SU-DHL-6 (cell line): ENCODE measurements around the gene SLC39A1.

Experiments used
- EZH2phosphoT487 ChIP-seq: fragments of 200-600 bp; sonication (generic), shearing (Covaris generic); conservative IDR thresholded peaks from 2 replicates; pipeline ENCODE4 v1.6.1; 2018; ENCODE audit warnings: mild to moderate bottlenecking, antibody characterized with exemption, low read length, moderate library complexity, mixed read lengths
- TF ChIP-seq, protein P1 (sequence below): fragments of 200-600 bp; sonication (generic); IDR thresholded peaks from one replicate; pipeline ENCODE4 v1.5.1; 2017; ENCODE audit warnings: antibody characterized with exemption, mild to moderate bottlenecking, low read length, moderate library complexity; ENCODE audit not compliant: insufficient read depth, poor library complexity, severe bottlenecking

DNA sequence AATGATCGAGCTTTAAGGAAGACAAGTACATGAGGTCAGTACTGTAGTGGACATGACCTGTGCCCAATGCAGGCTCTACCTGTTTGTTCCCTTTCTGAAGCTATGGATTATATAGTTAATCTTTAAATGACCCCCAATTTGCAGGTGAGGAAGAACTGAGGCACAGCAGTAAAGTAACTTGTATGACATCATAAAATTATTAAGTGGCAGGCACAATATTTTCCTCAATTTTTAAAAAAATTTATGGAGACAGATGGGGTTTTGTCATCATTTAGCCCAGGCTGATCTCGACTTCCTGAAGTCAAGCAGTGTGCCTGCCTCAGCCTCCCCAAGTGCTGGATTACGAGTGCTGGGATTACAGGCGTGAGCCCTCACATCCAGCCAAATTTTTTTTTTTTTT lies 36.9 kb downstream of the SLC39A1 start:
- TF ChIP-seq, protein P1, sequence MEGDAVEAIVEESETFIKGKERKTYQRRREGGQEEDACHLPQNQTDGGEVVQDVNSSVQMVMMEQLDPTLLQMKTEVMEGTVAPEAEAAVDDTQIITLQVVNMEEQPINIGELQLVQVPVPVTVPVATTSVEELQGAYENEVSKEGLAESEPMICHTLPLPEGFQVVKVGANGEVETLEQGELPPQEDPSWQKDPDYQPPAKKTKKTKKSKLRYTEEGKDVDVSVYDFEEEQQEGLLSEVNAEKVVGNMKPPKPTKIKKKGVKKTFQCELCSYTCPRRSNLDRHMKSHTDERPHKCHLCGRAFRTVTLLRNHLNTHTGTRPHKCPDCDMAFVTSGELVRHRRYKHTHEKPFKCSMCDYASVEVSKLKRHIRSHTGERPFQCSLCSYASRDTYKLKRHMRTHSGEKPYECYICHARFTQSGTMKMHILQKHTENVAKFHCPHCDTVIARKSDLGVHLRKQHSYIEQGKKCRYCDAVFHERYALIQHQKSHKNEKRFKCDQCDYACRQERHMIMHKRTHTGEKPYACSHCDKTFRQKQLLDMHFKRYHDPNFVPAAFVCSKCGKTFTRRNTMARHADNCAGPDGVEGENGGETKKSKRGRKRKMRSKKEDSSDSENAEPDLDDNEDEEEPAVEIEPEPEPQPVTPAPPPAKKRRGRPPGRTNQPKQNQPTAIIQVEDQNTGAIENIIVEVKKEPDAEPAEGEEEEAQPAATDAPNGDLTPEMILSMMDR: no peak
- no peak for TF ChIP-seq EZH2phosphoT487
